GM21825 (cell line): ENCODE data around the gene TSPAN10.
"Not testable (repeated sequence)": the region's sequence is repeated elsewhere in the genome, so short reads cannot be mapped to it uniquely, and the experiment has no call there.

Experiments
- ATAC-seq: cut with Tn5 transposase; IDR thresholded peaks from one replicate; pipeline ENCODE4 v1.9.1; 2021; ENCODE audit warnings: mild to moderate bottlenecking, moderate library complexity; ENCODE audit not compliant: unreplicated experiment

The TSPAN10 gene

DNA sequence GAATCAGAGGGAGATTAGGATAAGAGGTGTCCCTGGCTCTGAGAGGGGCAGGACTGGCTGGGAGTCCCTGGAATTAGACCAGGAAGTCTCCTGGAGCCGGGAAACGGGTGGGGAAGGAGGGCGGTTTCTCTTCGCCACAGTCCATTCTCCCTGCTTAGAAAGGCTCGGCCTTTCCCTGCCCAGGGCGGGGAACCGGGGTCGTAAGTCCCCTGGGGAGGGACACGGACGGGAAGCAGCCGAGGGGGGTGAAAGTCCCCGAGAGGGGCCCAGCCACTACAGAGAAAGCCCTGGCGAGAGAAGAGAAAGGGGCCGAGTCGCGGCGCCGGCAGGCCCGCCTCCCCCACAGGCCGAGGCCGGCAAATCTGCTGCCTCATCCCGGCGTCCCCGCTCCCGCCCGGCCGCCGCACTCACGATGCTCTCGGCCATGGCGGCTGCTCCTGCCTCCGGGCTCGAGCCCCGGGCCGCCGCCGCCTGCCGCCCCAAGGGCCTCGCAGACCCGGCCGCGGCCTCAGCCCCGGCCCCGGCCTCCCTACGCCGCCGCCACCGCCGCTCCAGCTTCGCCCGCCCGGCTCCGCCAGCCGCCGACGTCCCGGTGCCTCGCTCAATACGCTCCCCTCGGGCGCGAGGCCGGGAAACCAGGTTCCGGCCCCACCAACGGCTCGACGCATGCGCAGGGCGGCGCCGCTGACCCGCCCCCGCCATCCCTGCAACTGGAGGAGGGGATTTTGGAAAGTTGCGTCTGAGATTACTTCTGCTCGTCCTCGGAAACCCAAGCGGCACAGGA is at the start of gene TSPAN10, which contains the start of gene NPLOC4:
TSS of gene TSPAN10 (plus strand) at position 692 of the 784 bp plus-strand sequence. CDS start 5,217 bp downstream, outside the sequence.
TSS of gene NPLOC4 (minus strand) at position 608 of the 784 bp plus-strand sequence. CDS start at position 426, 182 bp downstream.
- ATAC-seq: peak; percentile 79

DNA sequence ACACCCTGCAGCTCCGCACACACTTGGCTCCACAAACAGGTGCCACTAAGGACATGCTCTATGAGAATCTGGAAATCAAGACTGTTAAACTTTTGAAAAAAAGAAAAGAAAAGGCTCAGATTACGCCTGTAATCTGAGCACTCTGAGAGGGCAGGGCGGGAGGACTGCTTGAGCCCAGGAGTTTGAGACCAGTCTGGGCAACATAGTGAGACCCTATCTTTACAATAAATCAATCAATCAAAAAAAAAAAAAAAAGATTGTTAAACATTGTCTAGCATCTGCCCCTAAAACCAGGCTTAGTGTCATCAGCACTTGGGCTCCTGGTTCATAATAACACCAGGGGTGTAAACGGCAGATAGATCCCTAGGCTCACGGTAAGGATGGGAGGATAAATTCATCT is 47.4 kb upstream of the TSPAN10 start:
- ATAC-seq: no peak

DNA sequence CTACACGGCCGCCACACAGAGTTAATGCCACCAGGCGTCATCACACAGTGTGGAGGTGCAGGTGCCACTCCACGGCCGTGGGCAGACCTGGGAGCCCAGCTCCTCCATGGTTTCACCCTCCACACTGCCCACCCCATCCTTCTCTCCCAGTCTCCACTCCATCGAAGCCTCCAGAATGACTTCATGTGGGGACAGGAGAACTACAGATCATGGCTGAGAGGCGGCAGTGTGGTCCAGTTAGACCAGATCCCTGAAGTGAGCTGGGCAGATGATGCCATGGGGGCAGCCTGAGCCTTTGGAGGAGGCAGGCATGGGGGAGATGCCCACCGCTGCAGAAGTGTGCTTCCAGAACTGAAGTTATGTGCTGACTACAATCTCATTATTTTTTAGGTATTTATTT is 46.9 kb upstream of the TSPAN10 start:
- no peak for ATAC-seq

DNA sequence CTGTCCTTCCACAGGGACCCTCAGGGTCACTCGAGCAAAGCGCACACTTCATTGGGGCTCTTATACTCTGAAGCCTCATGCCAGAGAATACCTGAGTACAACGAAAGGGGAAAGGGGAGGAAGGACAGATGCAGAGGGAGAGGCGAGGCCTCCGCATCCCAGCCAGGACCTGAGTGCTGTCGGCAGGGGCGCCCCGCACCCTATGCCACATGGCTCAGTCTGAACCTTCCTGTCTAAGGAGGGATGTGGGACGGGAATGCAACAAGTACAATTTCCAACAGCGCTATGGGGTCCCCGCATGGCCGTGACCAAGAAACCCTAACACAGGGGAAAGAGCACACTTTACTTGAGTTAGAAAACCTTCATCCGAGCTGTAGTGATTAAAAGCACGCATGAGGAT is 45.0 kb upstream of the TSPAN10 start:
- no peak for ATAC-seq

DNA sequence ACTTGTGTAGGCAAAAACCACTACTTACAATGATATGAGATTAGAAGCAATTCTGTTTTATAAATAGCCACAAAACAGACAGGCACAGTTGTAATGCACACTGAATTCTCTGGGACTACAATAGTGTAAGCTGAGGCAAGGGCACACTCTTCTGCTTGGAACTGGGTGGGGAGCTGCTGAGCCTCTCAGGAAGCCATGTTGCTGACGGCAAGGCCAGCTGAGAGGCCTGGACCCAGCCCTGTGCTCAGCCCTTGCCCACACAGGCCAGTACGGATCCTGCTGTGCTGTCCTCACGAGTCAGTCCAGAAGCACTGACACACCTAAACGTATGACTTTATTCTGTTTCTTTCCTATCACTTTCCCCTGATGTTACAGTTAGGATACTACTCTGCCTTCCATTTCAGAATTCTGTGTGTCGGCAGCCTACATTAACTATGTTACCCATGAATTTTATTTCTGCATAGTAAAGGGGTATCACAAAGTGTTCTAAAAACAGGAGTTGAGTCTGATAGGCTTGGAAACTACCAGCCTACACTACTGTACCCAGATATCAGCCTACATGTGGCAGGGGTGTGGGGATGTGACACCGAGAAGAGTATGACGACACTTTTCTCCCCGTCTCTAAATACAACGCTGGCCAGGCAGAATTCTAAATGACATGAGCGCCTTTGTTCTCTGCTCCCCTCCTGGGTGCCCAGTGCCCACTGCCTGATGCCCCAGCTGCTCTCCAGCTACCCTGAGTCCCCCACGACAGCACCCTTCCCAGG is 43.7 kb upstream of the TSPAN10 start:
- no peak for ATAC-seq

DNA sequence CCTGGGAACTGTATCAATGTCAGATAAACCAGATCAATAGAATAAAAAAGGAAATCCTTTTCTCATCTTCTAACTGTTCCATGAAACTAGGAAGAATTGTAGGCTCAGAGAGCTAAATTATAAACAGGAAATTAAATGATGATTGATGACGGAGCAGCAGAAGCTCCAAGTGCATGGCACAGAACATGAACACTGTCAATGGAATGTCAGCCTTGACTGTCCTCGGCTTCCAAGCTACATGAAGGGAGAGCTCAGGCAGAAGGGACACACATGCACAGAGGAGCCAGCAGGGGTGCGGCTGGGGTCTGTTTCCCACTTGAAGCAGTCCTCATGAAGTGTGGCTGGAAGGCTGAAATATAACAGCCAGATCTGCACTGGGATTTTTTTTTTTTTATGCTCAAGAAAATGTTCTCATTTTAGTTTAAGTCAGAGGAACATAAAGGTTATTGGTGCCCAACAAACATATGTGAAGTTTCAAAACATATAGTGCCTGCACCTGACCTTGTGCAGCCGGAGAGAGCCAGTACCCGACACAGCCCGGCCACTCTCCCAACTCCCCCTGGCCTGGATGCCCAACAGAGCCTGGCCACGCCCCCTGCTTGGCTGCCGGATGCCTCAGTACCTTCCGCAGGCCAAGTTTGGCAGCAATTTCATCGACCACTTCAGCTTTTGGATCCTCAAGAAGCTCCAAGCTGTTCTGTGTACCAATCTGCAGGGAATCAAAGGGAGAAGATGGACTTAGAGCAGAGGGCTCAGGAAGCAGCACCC is 37.1 kb upstream of the TSPAN10 start:
- no peak for ATAC-seq

DNA sequence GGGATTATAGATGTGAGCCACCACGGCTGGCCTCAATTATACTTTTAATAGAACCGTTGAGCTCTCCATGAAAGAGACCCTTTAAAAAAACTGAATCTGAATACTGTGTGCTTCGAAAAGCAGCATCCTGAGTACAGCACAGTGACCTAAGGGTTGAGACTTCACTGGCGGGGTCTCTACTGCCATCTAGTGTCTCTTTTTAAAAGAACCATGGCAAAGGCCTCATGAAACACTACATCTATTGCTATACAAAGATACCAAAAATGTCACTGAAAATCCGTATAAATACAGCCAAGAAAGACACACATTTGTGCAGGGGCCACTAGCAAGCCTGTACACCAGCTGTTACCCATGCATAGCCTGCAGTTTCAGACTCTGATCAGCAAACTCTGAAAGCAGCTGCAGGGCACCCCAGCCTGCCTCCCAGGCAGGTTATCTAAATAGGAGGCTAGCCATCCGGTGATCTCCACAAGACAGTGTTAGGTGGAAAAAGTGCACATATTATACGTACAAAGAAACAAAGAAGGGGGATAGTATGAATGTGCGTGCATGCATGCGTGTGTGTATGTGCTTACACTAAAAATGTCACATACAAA is 35.4 kb upstream of the TSPAN10 start:
- no peak for ATAC-seq

DNA sequence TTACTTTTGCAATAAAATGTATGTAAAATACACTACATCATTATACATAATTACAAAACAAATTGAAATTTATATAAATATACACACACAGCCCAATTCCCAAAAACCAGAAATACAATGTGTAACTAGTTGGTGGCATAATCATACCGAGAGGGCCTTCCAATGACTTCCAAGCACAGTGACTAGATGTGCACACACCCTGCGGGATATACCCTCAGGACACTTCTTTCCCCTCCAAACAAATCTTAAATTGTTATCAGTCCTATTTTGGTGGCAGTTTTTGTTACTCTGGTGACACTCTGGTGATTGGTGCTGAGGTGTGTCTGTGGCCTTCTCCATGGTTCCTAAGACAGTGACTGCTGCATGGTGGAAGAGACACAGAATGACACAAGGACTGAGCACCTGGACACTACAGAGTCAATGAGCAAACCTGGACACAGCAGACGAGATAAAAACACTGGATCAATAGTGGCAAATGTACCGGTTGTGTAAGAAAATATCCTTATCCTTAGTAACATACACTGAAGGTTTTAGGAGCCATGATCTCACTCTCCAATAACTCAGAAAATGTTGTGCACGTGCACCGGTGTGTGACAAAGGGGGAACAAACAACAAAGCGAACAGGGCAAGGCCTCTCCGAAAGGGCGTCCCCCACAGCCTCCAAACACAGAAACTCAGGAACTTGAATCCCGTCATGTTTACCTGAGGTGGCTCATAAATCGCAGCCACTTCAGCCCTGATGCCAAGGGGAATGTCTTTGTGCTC is 33.0 kb upstream of the TSPAN10 start:
- no peak for ATAC-seq

DNA sequence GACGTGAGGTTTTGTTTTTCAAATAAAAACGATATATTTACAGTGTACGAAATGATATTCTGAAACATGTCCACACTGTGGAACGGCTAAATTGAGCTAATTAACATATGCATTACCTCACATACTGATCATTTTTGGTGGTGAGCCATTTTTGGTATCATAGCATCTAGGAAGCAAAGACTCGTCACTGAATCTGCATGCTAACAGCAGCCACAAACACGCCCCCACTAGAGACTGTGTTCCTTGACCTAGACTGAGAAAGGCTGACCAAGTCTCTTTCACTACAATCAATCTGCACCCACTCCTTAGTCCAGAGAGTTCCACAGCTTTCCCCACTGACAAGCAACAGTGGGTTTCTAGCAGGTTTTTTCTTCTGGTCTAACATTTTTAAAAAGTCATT is 29.6 kb upstream of the TSPAN10 start:
- ATAC-seq: no peak

DNA sequence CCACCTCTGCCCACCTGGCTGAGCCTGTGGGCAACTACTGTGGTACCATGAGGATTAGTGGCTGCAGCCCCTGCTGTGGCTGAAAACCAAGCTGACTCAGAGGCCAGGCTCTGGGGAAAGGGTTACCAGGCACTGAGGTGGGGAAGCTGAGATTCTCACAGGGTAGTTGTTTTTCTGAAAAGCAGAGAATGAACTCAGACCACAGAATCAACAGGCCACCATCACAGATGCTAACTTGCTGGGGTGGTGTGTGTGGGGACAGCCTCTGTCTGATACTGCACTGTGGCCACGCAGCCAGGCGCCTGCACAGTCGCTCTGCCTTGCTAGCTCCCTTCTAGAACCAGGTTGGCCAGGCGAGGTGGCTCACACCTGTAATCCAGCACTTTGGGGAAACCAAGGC is 28.9 kb upstream of the TSPAN10 start:
- no peak for ATAC-seq

DNA sequence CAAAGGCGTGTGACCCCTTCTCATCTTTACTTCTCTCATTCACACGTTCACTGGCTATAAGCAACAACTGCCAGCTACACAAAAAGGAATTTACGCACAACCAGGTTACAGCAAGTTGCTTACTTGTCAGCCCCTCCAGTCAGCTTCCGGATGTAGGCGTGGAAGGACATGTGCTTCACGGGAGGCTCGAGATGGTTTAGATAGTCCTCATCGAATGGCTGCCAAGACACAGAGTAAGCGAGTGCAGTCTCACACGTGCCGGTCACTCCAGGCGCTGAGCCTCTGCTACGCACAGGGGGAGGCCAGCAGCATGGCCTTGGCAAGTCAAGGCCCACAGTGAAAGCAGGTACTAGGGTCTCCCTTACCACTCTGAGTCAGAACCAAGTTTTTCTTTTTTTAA is 28.4 kb upstream of the TSPAN10 start:
- no peak for ATAC-seq

DNA sequence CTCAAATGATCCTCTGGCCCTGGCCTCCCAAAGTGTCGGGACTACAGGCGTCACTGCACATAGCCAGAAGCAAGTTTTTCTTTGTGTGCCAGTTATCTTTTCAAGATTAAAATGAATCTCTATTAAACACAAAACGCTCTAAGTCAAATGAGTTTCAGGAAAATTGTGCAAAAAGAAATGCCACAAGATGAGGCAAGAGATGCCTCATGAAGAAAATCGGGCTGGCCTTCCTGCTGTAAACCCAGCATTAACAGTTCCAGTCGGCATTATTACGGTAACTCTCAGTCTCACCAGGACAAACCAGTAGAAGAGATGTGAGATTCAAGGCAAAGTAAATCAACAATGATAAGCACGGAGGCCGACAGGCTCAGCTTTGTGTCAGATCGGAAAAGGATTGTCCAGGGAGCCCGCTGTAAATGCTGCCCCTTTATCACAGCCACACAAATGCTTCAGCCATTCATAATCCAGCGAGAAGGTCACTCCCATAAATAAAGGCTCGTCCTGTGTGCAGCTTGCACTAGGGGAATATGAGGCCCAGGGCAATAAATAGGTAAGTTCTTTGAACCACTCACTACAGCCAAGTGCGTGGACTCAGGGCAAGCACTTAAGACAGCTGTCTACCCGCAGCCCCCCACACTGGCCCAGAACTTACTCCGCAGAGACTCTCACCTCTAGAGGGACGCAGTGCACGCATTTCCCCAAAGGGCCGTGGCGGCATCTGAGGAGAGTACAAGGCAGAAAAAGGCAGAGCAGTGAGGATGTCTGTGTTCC is 27.3 kb upstream of the TSPAN10 start:
- no peak for ATAC-seq

DNA sequence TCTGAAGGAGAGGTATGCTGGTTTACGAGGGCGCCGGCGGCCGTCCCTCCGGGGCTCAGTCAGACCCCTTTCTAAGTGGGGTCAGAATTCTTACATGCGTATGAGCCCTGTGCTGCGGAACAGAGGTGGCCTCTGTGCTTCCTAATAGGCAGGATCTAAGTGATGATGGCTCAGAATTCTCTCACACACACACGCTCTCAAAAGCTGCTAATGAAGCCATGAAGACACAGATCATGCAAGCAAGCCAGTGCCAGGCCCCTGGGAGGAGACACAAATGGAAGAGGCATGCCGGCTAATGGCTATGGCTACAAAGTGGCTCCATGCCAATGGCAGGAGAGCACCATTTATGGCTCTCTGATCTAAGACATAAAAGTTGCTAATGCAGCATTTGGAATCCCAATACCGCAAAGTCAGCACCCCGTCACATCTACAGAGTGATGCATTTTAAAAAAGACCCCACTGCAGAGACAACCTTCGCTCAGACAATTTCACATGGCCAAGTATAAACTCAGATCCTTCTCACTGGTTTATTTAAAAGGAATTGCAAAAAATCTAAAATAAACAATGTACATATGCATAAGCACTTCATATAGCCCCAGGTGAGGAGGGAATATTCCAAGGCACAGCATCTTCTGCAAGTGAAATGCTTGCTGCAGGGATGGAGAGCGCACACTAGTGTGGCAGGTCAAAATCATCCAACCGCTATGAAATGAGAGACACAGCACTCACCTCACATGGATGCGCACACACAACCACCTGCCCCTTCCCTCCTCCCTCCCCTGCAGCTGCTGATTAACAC is 24.6 kb upstream of the TSPAN10 start:
- no peak for ATAC-seq

DNA sequence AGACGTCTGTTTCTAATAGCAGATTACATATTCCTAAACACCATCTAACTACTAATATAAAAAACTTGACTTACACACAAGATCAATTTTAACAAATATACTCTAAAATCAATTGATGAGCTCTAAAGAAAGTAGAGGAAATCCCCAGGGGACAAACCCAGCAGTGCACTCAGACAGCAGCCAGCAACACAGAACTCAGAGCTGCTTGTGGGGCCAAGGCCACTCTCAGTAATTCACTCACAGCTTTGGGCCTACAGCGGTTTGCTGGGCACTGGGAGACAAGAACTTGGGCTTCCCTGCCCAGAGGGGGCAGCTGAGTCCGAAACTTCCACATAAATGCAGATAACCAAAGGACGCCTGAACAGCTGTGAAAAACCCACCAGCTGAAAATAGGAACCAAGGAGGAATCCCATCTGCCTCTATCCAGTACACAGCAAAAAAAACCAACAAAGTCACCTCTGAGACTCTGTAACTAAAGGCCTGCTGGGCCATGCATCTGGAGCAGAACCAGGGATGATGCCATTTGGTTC is 21.5 kb upstream of the TSPAN10 start:
- no peak for ATAC-seq

DNA sequence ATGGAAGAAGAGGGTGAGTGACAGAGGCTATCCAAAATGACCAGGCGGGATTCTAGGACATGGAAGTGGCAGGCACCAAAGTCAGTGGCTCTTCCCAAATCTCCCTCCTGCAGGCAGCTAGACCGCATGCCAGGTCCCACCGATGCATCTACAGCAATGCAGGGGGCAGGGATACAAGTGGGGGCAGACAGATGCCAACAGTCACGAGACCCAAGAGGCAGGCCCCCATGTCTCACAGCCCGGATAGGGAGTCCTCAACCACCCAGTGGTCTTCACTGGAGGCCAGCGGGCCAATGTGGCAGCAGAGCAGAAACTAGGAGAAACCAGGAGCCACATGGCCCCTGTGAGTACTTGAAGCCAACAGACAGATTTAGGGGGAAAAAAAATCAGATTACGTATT is 20.1 kb upstream of the TSPAN10 start:
- no peak for ATAC-seq

DNA sequence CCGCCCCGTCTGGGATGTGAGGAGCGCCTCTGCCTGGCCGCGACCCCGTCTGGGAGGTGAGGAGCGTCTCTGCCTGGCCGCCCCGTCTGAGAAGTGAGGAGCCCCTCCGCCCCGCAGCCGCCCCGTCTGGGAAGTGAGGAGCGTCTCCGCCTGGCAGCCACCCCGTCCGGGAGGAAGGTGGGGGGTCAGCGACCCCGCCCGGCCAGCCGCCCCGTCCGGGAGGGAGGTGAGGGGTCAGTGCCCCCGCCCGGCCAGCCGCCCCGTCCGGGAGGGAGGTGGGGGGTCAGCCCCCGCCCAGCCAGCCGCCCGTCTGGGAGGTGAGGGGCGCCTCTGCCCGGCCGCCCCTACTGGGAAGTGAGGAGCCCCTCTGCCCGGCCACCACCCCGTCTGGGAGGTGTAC is 18.7 kb upstream of the TSPAN10 start:
- ATAC-seq: not testable (repeated sequence)

DNA sequence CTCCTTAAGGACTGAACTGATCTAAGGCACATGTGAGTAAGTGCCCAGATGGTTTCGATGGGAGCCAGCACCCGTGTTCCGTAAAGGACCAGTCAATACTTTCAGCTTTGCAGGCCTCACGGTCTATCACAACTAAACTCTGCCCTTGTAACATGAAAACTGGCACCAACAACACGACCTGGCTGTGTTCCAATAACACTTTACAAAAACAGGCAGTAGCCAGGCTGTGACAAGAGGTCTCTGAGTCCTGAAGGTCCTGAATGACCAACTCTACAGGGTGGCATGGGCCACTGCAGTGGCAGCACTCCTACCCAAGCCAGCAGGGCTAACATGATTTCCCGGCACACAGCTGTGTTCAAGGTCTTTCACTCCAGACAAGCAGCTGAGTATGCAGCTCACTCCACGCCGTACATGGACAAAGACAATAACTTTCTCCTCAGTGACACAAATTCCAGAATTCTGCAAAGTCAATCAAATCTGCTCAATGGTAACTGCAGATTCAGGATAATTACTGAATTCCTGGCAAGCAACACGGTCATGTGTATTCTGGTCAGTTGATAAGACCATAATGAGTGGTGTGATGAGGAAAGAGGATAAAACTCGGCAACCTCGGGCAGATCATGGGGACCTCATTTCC is 15.4 kb upstream of the TSPAN10 start:
- no peak for ATAC-seq

DNA sequence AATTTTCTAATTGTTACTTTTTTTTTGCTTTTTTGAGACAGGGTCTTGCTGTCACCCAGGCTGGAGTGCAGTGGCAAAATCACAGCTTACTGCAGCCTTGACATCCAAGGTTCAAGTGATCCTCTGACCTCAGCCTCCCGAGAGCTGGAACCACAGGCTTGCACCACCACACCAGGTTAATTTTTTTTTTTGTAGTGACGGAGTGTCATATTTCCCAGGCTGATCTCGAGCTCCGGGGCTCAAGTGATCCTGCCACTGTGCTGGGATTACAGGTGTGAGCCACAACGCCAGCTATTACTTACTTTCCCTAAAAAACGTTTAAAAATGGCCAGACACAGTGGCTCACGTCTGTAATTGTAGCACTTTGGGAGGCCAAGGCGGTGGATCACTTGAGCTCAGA is 6.7 kb upstream of the TSPAN10 start:
- ATAC-seq: no peak
